Bone marrow (tissue), 2 donors: ENCODE results near the gene MAGI2.
"Not testable (repeated sequence)": the region's sequence is repeated elsewhere in the genome, so short reads cannot be mapped to it uniquely, and the experiment has no call there.

Experiments
- DNase-seq, 2 donors: peaks; one replicate each; lab custom pipeline; 2025; lab: John Stamatoyannopoulos, UW

The MAGI2 gene

DNA sequence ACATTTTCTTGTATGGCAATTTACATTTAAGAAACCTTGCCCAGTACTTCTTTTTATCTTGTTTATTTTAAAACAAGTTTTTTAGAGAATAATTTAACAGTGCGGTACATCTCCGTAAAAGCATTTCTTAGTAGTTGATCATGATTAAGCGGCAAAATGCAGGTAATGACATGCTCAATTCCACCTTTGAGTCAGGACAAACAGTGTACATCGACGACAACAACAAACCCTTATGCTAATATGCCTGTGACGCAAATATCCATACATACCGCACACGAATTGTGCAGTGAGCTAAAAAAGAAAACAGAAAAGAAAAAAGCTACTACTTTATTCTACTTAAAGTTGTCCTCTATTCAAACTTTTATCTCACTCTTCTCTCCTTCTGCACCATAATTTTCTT, 1.9 kb downstream of the MAGI2 start:
- DNase-seq: no peak

DNA sequence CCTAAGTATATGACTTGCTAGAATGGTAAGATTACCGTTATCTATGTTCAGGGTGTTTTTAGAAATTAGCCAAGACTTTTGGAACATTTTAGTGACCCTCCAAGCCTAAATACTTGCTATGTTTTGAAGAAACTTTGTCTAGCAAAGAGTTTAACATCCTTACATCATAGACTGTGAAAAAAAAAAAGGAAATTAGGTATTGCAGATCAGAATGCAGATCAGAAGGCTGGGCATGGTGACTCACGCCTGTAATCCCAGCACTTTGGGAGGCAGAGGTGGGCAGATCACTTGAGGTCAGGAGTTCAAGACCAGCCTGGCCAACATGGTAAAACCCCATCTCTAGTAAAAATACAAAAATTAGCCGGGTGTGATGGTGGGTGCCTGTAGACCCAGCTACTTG, 10.7 kb downstream of the MAGI2 start:
- DNase-seq: not testable (repeated sequence)

DNA sequence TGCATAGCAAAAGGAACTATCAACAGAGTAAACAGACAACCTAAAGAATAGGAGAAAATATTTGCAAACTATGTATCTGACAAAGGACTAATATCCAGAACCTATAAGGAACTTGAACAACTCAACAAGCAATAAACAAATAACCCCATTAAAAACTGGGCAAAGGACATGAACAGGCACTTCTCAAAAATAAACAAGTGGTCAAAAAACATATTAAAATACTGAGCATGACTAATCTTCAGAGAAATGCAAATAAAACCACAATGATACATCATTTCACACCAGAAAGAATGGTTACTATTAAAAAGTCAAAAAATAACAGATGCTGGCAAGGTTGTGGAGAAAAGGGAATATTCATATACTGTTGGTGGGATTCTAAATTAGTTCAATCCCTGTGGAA, 17.1 kb downstream of the MAGI2 start:
- no peak for DNase-seq

DNA sequence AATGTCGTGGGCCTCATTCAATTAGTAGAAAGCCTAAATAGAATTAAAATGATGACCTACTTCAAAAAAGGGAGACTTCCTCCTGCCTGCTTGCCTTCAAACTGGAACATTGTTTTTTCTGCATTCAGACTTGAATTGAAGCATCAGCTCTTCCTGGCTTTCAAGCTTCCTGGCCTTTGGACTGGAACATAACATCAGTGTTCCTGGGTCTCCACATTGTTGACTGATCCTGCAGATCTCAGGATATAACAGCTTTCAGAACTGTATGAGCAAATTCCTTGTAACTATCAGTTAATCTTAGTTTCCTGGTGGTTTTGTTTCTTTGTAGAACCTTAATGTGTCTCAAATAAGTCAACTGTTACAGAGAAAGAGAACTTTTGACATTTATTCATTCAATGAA, 18.6 kb downstream of the MAGI2 start:
- no peak for DNase-seq

DNA sequence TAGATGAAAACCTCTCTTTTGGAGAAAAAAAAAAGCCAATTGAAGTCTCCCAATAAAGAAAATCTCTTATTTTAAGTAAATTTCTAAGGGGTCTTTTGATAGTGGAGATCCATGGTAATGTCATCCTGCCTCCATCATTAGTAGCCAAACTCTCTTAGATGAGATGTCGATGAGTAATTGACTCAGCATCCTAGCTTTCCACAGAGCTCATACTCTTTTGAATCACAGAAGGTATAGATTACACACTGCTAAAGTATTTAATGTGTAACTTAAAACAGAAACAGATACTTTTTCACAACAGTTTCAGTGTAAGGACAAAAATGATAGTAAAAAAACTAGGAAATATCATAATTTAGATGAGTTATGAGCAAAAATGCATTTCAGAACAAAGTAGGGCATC, 19.4 kb downstream of the MAGI2 start:
- no peak for DNase-seq

DNA sequence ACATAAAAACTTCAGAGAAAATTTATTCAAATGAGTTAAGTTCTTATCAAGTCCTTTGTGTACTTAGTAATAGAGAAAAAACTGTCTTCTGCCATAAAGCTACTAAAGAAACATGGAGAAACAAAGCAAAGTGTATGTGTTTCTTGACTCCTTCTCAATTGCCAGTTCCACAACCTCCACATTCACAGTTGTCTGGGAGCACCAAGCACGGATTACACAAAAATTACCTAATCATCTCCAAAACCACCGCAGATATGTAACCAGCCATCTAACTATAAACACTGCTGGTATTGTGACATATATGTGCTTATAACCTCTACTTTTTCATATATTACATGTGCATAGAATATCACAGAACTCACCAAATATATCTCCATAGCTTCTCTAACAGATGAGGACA, 23.1 kb downstream of the MAGI2 start:
- no peak for DNase-seq

DNA sequence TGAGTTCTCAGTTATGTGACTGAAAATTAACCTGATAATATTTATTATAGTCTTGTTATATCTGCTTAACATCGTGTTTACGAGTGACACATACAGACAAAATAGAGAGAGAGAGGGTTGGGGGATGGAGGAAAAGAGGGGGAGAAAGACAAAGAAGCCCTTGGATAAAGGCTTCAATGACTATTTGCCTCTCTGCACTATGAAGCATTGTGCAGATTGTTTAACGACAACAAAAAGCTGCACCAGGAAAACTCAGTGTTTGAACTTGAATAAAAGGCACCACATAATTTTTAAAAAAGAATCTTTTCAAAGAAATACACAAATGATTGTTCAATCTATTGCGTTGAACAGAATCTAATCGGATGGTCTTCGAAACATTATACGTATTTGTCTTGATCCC, 27.8 kb downstream of the MAGI2 start:
- no peak for DNase-seq

DNA sequence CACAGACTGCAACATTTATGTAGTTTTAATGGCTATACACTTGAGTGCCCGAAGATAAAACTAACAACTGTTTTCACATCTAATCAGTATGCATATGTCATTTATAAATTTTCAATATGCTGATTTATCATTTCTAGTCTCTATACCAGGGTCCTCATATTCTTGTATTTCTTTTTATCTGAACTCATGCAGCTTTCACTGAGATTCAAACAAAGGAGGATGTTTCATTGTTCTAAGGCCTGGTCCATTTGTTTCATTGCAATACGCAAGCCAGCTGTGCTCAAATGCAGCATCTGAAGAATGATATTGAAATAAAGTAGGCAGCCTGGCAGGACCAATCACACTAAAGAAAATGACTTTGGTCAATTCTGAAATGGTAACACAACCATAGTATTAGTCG, 31.7 kb downstream of the MAGI2 start:
- no peak for DNase-seq

DNA sequence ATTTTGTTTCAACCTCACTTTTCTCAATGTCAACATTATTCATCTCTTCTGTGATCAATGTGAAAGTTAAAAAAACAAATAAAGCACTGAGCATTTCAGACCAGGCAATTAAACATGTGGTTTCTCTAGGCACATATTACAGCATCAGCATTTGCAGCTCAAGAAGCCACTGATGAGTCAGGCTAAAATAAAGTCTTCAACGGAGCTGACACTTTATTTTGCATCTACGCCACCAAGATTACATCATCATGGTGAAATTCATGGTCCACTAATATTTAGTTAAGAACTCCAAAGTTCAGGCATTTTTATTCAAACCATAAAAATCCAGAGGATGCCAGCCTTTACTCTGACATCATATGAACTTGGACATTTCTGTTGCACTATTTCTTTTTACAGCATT, 33.0 kb downstream of the MAGI2 start:
- no peak for DNase-seq

DNA sequence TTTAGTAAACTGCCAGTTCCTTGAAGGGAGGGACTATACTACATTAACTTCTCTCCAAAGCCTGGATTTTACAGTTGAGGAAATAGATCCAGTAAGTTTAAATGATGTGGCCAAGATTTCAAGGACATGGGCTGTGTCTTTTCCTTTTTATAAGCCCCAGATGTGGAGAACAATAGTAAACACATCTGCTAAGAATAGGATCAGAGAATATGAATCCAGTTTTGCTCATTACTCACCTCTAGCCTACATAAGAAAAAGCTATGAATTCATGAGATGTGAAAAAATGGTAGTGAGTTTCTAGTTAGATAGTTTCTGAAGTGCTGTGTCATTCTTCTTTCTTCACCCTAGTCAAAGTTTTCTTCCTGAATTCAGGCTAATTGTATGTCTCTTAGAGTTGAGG, 38.6 kb downstream of the MAGI2 start:
- DNase-seq: no peak

DNA sequence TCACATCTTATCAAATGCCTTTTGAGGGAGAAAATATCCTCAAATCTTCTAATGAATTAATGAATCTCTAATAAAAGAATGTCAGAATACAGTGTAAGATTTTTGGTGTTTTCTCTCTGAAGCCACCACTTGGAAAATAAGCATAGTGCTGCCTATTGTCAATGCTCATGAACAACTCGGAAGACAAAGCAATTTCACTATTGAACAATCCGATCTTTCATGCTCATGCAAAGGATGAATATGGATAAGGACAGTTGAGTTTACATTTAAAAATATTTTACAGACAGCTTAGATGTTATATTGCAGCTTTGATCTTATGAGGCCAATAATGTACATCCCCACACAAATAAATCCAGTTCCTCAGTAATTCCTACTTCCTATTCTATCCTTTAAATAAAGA, 40.6 kb downstream of the MAGI2 start:
- no peak for DNase-seq

DNA sequence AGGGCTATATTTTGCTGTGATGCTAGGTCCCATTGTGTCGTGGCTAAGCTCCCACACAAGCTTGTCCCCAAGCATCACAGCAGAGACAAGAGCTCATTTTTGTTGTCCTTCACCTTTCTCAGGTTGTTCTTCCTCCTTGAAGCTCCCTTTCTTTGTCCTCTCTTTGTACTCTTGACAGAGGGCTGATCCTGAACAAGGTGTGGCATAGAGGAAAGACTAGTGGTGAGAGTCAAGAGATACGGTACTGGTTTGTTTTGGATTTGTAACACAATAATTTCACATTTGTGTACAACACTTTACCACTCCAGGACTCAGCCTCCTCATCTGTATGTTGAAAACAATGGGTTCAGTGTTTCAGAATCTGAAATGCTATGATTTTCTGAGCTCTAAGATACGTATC, 41.0 kb downstream of the MAGI2 start:
- no peak for DNase-seq

DNA sequence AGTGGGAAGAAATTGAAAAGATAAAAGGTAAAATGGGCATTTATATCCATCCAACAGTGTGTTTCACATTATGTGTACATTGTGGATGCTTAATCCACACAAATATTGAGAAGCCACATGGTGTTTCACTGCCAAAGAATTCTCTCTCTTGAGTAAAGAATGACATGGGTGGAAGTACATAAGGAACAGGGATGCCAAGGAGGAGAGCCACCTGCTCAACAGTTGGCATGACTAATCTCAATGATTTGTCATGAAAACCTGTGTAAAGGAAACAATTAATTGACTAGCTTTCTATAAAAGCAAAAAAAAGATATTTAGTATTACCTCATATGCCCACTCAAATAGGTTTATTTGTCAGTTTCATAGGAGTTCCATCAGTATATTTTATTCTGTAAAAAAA, 43.1 kb downstream of the MAGI2 start:
- no peak for DNase-seq

DNA sequence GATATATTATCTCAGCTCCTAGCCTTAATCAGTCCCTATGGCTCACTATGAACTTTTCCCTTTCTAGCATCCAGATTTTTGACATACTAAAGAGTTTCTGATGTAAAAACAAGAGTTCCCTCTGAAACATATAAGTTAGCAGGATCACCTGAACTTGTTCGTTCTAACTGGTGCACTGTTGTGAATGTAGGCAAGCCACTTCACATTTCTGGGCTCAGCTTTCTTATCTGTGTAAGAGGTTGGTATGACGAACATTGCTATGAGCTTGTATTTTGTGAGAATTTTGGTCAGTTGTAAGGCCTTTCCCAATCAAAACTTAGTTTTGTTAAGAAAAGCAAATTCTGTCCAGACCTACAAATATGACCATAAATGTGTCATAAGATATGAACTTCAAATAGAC, 46.1 kb downstream of the MAGI2 start:
- DNase-seq: no peak

DNA sequence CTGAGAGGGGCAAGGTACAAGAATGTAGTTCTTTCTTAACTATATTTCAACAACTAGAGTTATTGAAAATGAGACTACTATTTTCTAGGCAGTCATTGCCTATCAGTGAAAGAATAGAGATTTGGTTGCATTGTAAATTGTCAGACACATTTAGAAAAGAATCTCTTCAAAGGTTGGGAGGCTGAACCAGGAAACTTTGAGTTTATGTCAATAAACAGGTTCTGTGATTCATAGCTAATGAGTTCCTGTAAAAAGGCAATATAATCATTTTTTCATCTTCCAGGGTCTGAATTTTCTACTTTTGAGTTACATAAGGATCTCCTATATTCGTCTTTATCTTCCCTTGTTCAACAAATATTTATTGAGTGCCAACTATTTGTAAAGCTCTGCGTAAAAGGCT, 47.1 kb downstream of the MAGI2 start:
- no peak for DNase-seq

DNA sequence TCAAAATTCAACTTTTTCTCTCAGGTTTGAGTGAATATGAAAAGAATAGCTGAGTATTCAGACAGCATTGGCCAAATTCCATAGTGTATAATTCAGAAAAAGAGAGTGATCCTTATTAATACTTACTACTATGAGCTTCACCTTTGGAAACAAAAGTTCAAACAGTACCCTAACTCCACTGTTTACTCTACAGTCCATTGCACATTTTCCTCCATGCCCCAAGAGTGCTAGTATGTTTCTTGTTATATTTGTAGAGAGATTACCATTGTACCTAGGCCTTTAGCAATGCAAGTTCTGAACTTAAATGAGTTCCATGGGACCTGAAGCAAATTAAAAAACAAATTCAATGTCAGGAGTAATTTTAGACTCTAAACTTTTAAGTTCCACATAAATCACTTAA, 48.1 kb downstream of the MAGI2 start:
- no peak for DNase-seq

DNA sequence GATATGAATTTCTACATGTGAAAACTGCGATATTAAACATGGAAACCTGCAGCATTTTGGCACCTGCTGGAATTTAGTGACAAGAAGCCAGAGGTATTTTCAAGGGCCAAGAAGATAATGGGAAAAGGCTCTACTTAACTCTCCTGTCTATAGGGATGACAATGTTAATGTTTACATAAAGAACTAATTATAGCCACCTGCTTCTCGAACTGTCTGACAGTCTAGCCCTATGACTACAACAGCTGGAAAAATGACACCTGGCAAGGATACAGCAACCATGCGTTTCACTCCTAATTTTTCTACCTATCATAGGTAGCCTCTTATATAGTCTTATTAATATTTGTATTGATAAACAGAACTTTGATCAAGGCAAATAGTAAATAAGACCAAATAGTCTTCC, 49.6 kb downstream of the MAGI2 start:
- no peak for DNase-seq

DNA sequence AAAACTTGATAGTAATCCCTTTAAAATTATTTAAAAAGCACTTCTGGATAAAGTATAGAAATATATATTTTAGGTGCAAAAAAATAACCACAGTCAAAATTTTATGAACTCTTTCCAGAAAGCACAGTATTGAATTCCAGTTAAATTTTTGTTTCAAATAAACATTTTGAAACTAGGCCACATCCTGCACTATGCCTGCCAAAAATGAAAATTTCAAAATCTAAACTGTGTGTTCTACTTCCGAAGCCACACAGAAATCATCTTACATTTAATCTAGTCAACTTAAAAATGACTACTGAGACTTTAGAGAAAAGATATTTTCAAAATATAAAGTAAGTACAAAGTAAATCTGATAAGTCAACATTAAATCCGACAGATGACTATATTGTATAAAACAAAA, 50.0 kb downstream of the MAGI2 start:
- no peak for DNase-seq

DNA sequence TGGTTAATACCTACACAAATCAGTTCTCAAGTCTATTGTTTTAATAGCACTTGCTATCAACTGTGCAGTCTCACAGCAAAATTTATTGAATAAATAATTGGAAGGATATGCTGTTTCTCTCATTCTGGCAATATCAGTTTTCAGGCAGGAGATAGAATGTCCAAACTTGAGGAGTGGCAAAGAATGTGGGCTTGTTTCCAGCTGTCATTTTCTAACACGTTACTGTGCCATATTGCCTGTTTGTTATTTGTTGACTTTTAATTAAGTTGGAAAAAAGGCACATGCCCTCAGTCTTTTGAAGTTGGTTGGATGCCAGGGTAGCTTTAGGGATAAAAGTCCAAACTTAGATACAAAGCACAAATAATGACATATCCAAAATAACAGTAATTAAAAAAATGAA, 52.2 kb downstream of the MAGI2 start:
- DNase-seq: no peak

DNA sequence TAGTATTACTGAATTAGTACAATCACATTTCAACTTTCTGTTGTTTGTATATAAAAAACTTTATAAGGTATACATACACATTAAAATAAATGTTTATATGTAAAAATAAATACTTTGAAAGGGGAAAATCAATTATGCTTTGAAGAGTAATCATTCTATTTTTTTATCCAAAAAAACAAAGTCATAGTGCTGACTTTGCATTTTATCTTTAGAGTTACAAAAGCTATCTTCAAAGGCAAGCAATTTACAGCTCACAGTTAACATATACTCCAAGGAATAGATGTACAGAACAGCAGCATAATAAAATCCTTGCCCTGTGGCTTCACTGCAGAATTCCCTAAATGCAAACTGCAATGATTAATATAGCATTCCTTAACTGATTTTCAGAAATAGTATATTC, 53.2 kb downstream of the MAGI2 start:
- no peak for DNase-seq

DNA sequence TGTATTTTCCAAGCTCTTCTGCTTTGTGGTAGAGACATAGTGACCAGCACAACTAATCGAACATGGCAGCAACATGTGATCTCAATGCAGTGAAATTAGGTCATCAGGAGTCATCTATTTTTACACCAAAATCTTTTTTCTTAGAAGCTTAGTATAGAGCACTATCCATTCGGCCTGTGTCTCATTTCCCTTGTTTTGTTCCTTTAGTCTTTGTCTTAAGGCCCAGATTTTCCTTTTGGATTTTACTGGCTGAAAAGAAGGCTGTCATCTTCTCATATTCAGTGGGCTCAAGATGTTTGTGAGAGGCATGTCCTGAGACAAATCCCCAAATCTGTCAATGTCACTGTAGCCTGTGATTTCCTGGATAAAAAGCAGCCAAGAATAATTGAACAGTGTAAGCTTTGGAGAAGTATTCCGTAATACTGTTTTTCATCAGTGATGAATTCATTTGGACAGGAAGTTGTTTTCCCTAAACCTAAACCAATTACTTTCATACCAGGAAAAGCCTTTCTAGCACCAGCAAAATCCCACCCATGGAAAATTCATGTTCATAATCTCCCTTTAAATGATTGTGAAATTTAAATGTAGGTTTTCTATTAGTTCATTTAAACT, 55.2 kb downstream of the MAGI2 start:
- no peak for DNase-seq

DNA sequence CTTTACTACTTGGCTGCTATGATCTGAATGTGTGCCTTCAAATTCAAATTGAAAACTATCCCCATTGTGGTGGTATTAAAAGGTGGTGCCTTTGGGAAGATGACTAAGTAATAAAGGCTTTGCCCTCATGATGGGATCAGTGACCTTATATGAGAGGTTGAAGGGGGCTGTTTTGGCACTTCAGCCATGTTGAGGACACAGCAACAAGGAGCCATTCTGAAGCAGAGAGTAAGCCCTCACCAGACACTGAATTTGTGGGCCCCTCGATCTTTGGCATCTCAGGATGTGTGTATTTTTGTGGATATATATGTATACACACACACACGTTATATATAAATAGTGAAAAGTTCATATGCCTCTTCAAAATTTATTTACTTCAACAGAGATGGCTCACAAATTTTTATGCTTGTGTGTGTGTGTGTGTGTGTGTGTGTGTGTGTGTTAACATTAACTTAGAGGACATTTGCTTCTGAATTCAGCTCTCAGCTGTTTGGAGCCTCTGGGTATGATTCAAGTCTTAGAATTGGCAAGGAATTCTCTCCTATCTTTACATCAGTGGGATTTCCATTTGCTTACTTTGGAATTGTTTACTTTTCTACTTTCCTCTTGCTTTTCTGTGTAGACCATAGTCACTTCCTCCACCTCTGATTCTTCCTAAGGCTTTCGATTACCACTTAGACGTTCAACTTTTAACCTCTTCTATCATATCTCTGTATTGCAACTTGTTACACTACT, 66.6 kb downstream of the MAGI2 start:
- DNase-seq: no peak

DNA sequence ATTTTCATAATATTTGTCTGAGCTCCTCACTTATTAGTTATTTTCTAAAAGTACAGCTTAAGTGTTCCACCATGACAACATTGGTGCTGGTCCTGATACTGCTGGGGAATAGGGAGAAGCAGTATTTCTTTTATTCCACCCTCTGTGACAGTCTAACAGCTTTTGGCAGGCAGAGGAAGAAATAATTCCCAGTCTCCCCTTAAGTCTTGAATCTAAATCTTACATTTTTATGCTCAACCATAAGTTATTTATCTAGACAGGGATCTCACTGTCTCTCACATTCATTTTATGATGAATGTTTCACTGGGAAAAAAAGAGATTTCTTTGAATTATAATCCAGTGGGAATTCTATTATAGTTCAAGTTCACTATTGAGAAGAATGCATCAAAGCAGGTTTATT, 71.5 kb downstream of the MAGI2 start:
- DNase-seq: no peak

DNA sequence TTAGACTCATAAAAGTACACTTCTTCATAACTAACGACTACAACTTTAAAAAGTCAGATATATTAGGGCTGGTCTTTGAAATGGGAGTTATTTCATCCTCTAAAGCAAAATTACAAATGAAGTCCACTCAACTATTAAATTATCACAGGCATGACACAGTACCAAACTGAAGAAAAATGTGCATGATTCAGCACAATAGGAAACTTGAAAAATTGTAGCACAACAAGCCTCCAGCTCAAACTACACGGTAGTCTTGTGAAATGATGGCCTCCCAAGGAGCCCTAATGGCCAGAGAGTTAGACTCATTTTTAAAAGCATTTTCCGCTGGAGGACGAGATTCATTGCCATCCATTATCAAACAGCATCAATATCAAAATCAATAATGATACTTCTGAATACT, 76.4 kb downstream of the MAGI2 start:
- DNase-seq: no peak
